Activated CD4-positive, alpha-beta memory T cell treated with anti-CD3 and anti-CD28 coated beads for 36 hours (primary cell): Measurements from ENCODE around the gene TIMM29. TPM values are rescaled to one million over a fixed set of nuclear protein-coding genes. Genes with fewer than 3 reads are reported as not detected.

ENCODE experiments used
- CTCF ChIA-PET: fragments of 350-600 bp; sonication (Branson Sonifier 250); formaldehyde crosslinking; loops from one replicate; lab custom pipeline; 2021; ENCODE audit warnings: antibody characterized with exemption, inconsistent platforms; lab: Charles Lee
- POLR2A ChIA-PET: fragments of 350-600 bp; sonication (Branson Sonifier 250); formaldehyde crosslinking; loops from one replicate; lab custom pipeline; 2021; ENCODE audit warnings: antibody characterized with exemption; lab: Charles Lee
- DNase-seq: peaks from one replicate; pipeline ENCODE4 v3.0.0-alpha.2; 2020
- H3K27ac Mint-ChIP-seq: one replicate; pipeline ENCODE4 v1.8.0; 2021; ENCODE audit warnings: mixed read lengths
- H3K27me3 Mint-ChIP-seq: one replicate; pipeline ENCODE4 v1.8.0; 2021; ENCODE audit warnings: mixed read lengths
- H3K36me3 Mint-ChIP-seq: one replicate; pipeline ENCODE4 v1.8.0; 2021; ENCODE audit warnings: mixed read lengths
- H3K4me1 Mint-ChIP-seq: one replicate; pipeline ENCODE4 v1.8.0; 2021; ENCODE audit warnings: low read depth, mixed read lengths
- H3K4me3 Mint-ChIP-seq: one replicate; pipeline ENCODE4 v1.8.0; 2021; ENCODE audit warnings: mild to moderate bottlenecking, mixed read lengths
- H3K9me3 Mint-ChIP-seq: one replicate; pipeline ENCODE4 v1.8.0; 2021; ENCODE audit warnings: mixed read lengths
- intact Hi-C: fragments of 100-400 bp; cut with micrococcal nuclease; formaldehyde crosslinking; loops from one replicate; pipeline ENCODE4 v1.15.1; 2023
- total RNA-seq, 2 experiments: library from RNA; stranded (reverse); gene quantifications; one replicate each; pipeline ENCODE4 v1.2.3, GENCODE V29; 2021

TIMM29 gene
- total RNA-seq, 2 experiments from 2014 or later = 15.6 to 16.4 TPM

DNA sequence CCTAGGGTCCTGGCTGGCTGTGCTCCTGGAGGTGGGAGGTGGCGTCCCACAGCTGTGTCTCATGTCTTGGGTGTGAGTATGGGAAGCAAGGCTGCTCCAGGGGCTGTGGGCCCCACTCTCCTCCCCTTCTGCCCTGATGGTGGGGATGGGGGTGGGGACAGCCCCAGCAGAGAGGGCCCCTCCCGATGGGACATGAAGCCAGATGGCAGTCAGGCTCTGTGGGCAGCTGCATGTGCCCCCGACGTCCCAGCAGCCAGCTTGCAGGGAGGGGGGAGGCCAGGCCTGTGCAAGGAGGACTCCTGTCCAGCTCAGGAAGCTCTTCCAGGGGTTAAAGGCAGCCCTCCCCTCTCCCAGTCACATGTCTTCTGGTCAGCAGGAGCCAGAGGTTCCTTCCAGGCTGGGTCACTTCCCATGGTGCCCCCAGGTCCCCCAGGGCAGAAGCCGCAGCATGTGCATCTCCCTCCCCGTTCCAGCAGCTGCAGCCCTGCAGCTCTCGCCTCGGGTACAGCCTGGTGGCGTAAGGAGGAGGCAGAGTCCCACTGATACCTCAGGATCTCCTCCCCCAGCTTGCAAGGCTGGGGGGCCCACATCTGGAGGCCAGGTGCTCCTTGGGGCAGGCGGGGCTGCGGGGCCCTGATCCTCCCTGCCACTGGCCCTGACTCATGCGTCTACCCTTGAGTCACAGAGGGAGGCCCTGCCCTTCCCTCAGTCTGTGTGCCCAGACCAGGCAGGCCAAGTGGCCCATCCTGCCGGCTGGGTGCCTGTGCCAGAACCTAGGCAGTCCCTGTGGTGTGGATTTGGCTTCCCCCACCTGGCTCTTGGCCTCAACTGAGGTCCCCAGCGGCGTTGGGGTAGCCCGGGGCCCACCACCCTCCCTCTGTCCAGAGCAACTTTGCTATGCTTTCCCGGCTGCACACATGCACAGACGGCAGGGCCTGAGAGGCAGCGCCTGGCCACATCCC is 13.2 kb upstream of the TIMM29 start:
- Mint-ChIP-seq H3K27ac (no peak overlapping the region), H3K4me3 (no peak overlapping the region), H3K4me1 (no peaks in the 10 kb centered on the region), H3K27me3 (no peaks in the 10 kb centered on the region), H3K36me3 (peaks cover 14% of the 10 kb centered on the region), H3K9me3 (no peaks in the 10 kb centered on the region)
- POLR2A ChIA-PET = no interaction called here
- intact Hi-C loops = no loop called here
- CTCF ChIA-PET = no interaction called here
- DNase-seq = no peak

DNA sequence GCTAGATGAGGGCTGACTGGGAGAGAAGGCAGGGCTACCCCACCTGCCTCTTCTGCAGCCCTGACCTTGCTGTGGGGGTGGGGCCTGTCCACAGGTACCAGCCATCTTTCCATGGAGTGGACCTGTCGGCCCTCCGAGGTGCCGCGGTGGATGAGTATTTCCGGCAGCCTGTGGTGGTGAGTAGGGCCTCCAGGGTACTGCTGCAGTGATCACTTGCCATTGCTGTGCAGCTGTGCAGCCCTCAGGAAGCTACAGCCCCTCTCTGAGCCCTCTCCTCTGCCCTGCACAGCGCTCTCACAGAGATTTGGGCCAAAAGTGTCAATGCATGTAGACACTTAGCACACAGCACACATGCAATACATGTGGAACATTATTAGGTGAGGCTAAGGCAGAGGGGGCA is 12.0 kb upstream of the TIMM29 start:
- DNase-seq = no peak
- H3K36me3 Mint-ChIP-seq = peaks cover 16% of the 10 kb centered on the region
- no peak overlapping the region for H3K4me3 Mint-ChIP-seq
- no peaks in the 10 kb centered on the region for H3K27me3 Mint-ChIP-seq
- ChIA-PET CTCF (no interaction called here), POLR2A (no interaction called here)
- H3K4me1 Mint-ChIP-seq = no peaks in the 10 kb centered on the region
- intact Hi-C loops = no loop called here
- no peak overlapping the region for H3K27ac Mint-ChIP-seq
- no peaks in the 10 kb centered on the region for H3K9me3 Mint-ChIP-seq

DNA sequence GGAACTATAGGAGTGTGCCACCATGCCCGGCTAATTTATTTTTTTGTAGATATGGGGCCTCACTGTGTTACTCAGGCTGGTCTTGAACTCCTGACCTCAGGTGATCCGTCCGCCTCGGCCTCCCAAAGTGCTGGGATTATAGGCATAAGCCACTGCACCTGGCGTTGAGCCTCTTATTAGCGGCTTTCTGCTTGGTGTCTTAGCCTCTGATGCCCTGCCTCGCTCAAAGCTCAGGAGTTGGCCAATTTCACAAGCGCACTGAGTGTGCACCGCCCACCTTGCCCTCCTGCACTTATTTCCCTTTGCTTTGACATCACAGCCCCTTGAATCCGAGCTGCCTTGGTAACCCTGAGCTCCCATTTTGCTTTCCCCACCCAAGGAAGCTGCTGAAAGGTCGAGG is 10.3 kb upstream of the TIMM29 start:
- ChIA-PET CTCF (interaction anchor here (1.4 to 1.9 kb wide), 2 partner anchors 16 to 24 kb away, joined by 3 to 7 read pairs; no protein-coding TSS in a partner anchor), POLR2A (no interaction called here)
- DNase-seq = no peak
- Mint-ChIP-seq H3K36me3 (peaks cover 11% of the 10 kb centered on the region), H3K4me3 (no peak overlapping the region), H3K9me3 (no peaks in the 10 kb centered on the region), H3K27ac (no peak overlapping the region), H3K4me1 (no peaks in the 10 kb centered on the region), H3K27me3 (no peaks in the 10 kb centered on the region)
- intact Hi-C loops = no loop called here

DNA sequence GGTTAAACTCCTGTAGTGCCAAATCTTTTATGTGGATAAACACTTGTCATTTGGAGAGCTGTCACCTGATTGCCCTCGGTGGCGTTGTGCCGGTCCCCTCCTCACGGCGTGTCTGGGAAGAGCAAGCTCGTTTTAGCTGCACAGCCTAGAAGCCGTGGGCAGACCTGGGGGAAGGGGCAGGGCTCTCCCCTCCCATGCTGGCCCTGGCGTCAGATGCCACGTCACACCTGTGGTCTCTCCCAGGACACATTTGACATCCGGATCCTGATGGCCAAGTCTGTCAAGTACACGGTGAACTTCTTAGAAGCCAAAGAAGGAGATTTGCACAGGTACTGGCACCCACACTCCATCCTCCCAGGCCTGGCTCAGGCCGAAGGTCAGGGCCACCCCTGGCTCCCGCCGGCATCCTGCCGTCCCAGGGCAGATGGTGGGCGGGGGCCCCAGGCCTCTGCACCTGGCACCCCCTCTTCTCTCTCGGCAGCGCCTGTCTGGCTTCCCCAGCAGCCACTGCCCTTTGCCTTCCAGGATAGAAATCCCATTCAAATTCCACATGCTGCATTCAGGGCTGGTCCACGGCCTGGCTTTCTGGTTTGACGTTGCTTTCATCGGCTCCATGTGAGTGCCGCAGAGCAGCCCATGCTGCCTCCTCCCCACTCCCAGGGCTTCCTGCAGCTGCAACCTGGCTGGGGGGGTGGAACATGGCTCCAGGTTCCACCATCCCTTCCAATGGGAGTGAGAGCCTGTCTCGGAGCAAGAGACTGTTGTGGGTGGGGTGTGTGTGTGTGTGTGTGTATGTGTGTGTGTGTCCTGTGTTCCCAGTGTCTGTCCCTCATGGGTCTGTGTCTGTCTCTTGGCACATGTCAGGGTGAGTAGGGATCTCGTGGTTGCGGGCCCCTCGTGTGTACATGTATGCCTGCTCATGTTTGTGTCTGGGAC is 9.0 kb upstream of the TIMM29 start:
- H3K4me1 Mint-ChIP-seq = no peaks in the 10 kb centered on the region
- intact Hi-C loops = no loop called here
- CTCF ChIA-PET = interaction anchor here (0.6 to 1.9 kb wide), 3 partner anchors 15 to 25 kb away, joined by 3 to 7 read pairs (median 3); no protein-coding TSS in a partner anchor

DNA sequence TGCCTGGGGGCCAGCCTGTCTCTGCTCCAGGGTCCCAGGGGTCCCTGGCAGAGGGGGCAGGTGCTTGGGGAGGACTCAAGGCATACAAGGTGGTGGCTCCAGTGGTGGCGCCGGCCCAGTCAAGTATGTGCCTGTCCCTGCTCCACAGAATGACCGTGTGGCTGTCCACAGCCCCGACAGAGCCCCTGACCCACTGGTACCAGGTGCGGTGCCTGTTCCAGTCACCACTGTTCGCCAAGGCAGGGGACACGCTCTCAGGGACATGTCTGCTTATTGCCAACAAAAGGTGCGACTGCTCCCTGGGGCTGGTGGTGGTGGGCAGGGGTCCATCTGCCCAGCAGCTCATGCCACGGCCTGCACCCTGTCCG is 8.3 kb upstream of the TIMM29 start:
- Mint-ChIP-seq H3K27ac (no peak overlapping the region), H3K4me1 (no peaks in the 10 kb centered on the region), H3K4me3 (no peak overlapping the region), H3K9me3 (no peaks in the 10 kb centered on the region), H3K27me3 (no peaks in the 10 kb centered on the region), H3K36me3 (peaks cover 14% of the 10 kb centered on the region)
- no peak for DNase-seq
- ChIA-PET POLR2A (no interaction called here), CTCF (no interaction called here)
- intact Hi-C loops = no loop called here

More for the DNA sequence above, 9.0 kb upstream of the TIMM29 start:
- no peak for DNase-seq
- no peaks in the 10 kb centered on the region for H3K9me3 Mint-ChIP-seq
- no peaks in the 10 kb centered on the region for H3K27me3 Mint-ChIP-seq
- H3K4me3 Mint-ChIP-seq = no peak overlapping the region
- H3K27ac Mint-ChIP-seq = no peak overlapping the region
- POLR2A ChIA-PET = interaction anchor here (0.7 kb wide), 1 partner anchor 169 kb away, joined by 3 read pairs; the partner anchor contains the start of gene LDLR
- peaks cover 14% of the 10 kb centered on the region for H3K36me3 Mint-ChIP-seq

DNA sequence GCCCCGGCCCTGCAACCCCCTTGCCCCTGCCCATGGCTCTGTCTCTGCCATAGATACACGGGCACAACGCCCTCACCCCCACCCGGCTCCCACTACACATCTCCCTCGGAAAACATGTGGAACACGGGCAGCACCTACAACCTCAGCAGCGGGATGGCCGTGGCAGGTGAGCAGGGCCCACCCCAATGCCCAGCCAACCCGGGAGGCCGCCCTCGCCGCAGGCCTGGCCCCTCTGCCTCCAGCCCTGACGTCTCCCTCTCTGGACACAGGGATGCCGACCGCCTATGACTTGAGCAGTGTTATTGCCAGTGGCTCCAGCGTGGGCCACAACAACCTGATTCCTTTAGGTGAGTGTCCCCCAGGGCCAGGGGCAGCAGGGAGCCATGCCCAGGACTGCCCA is 7.8 kb upstream of the TIMM29 start:
- CTCF ChIA-PET = no interaction called here
- Mint-ChIP-seq H3K9me3 (no peaks in the 10 kb centered on the region), H3K4me3 (no peak overlapping the region), H3K27ac (no peak overlapping the region), H3K27me3 (no peaks in the 10 kb centered on the region), H3K36me3 (peaks cover 14% of the 10 kb centered on the region), H3K4me1 (no peaks in the 10 kb centered on the region)
- intact Hi-C loops = no loop called here
- POLR2A ChIA-PET = no interaction called here
- no peak for DNase-seq

DNA sequence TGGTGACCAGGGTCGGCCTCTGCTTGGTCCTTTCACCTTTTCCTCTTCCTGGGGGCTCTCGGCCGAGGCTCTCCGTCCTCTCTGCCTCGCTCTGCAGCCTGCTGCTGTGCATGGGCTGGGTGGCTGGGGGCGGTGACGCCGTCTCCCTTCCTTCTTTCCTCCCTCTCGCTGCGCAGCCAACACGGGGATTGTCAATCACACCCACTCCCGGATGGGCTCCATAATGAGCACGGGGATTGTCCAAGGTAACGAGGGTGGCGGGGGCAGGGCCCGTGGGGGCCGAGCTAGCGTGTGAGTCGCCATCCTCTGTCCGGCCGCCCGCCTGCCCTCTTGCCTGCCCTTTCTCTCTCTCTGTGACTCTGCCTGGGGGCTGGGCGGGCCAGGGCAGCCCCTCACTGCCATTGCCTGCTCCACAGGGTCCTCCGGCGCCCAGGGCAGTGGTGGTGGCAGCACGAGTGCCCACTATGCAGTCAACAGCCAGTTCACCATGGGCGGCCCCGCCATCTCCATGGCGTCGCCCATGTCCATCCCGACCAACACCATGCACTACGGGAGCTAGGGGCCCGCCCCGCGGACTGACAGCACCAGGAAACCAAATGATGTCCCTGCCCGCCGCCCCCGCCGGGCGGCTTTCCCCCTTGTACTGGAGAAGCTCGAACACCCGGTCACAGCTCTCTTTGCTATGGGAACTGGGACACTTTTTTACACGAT is 7.3 kb upstream of the TIMM29 start:
- DNase-seq = no peak
- no peak overlapping the region for H3K4me3 Mint-ChIP-seq
- H3K27ac Mint-ChIP-seq = no peak overlapping the region
- H3K36me3 Mint-ChIP-seq = peaks cover 14% of the 10 kb centered on the region
- no peaks in the 10 kb centered on the region for H3K4me1 Mint-ChIP-seq
- POLR2A ChIA-PET = no interaction called here
- no peaks in the 10 kb centered on the region for H3K9me3 Mint-ChIP-seq
- CTCF ChIA-PET = no interaction called here
- intact Hi-C loops = no loop called here
- H3K27me3 Mint-ChIP-seq = no peaks in the 10 kb centered on the region

DNA sequence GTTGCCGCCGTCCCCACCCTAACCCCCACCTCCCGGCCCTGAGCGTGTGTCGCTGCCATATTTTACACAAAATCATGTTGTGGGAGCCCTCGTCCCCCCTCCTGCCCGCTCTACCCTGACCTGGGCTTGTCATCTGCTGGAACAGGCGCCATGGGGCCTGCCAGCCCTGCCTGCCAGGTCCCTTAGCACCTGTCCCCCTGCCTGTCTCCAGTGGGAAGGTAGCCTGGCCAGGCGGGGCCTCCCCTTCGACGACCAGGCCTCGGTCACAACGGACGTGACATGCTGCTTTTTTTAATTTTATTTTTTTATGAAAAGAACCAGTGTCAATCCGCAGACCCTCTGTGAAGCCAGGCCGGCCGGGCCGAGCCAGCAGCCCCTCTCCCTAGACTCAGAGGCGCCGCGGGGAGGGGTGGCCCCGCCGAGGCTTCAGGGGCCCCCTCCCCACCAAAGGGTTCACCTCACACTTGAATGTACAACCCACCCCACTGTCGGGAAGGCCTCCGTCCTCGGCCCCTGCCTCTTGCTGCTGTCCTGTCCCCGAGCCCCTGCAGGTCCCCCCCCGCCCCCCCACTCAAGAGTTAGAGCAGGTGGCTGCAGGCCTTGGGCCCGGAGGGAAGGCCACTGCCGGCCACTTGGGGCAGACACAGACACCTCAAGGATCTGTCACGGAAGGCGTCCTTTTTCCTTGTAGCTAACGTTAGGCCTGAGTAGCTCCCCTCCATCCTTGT is 6.5 kb upstream of the TIMM29 start:
- POLR2A ChIA-PET = no interaction called here
- no peaks in the 10 kb centered on the region for H3K27me3 Mint-ChIP-seq
- peaks cover under 1% of the 10 kb centered on the region for H3K4me1 Mint-ChIP-seq
- H3K4me3 Mint-ChIP-seq = no peak overlapping the region
- CTCF ChIA-PET = no interaction called here
- no peak overlapping the region for H3K27ac Mint-ChIP-seq
- intact Hi-C loops = no loop called here
- H3K36me3 Mint-ChIP-seq = peaks cover 14% of the 10 kb centered on the region
- no peak for DNase-seq
- H3K9me3 Mint-ChIP-seq = no peaks in the 10 kb centered on the region

DNA sequence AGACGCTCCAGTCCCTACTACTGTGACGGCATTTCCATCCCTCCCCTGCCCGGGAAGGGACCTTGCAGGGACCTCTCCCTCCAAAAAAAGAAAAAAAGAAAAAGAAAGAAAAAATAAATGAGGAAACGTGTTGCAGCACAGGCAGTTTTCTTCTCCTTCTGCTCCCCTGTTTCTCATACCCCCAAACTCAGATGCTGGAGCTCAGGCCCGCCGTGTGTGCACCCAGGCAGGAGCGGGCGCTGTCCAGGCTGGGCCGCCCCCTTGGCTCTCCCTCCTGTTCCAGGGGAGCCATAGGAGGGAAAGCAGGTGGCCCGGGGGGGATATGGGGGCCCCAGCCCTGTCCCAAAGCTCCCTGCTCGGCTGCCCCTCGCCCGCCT is 6.0 kb upstream of the TIMM29 start:
- Mint-ChIP-seq H3K4me1 (peaks cover 5% of the 10 kb centered on the region), H3K27ac (no peak overlapping the region), H3K9me3 (no peaks in the 10 kb centered on the region), H3K36me3 (peaks cover 14% of the 10 kb centered on the region), H3K4me3 (no peak overlapping the region), H3K27me3 (no peaks in the 10 kb centered on the region)
- no peak for DNase-seq
- ChIA-PET CTCF (no interaction called here), POLR2A (no interaction called here)
- intact Hi-C loops = no loop called here

DNA sequence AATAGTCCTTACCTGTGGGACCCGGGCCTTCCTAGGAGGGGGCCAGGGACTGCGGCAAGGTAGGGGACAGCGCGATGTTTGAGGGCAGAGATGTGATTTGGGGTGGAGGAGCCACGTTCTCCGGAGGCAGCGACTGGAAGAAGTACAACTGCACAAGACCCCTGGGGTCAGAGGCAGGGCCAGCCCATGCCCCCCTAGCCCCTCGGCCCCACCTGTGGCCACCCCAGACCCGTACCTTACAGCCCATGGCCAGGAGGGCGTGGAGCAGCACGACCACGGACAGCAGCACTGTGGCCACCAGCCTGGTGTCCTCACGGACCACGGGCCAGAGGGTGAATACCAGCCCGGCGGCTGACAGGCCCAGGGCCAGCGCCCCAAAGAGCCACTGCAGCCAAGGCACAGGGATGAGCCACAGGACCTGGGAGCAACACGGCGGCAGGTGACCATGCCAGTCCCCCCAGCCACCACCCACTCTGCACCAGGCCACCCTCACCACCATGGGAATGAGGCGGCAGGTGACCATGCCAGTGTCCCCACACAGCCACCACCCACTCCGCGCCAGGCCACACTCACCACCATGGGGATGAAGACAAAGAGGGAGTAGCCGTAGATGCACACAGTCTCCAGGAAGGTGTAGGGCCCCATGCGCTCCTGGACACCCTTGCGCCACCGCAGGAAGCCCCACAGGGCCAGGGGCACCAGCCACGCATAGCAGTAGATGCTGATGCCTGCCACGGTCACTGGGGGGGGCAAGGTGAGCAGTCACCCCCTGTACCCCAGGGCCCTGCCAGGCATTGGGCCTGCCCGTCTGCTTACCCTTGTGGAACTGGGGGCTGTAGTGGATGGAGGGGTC is 5.1 kb upstream of the TIMM29 start:
- ChIA-PET CTCF (no interaction called here), POLR2A (no interaction called here)
- Mint-ChIP-seq H3K27ac (no peak overlapping the region), H3K9me3 (no peaks in the 10 kb centered on the region), H3K4me1 (peaks cover 9% of the 10 kb centered on the region), H3K36me3 (peaks cover 13% of the 10 kb centered on the region), H3K4me3 (no peak overlapping the region), H3K27me3 (no peaks in the 10 kb centered on the region)
- intact Hi-C loops = no loop called here
- no peak for DNase-seq

DNA sequence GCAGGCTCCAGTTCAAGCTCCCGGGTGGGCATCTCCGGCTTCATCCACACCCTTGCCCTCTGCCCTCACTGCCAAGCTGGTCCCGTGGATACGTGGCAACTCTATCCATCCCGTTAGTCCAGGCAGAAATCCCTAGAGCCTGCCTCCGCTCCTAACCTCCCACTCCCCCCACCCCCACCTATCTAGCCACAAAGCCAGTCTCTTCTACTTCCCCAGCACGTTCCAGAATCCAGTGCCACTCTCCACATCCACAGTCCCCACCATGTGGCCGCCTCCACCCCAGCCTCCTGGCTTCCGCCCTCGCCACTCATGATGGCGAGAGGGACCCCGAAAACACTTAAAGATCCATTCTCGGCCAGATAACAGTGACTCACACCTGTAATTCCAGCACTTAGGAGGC is 4.0 kb upstream of the TIMM29 start:
- Mint-ChIP-seq H3K27me3 (no peaks in the 10 kb centered on the region), H3K9me3 (no peaks in the 10 kb centered on the region), H3K27ac (no peak overlapping the region), H3K4me1 (peaks cover 11% of the 10 kb centered on the region), H3K4me3 (no peak overlapping the region), H3K36me3 (peaks cover 9% of the 10 kb centered on the region)
- intact Hi-C loops = no loop called here
- ChIA-PET CTCF (no interaction called here), POLR2A (no interaction called here)
- no peak for DNase-seq
